ENCODE measurements around the gene COL8A2. TPM values are rescaled to one million over a fixed set of nuclear protein-coding genes. Genes with fewer than 3 reads are reported as not detected.
A peak's percentile ranks its signal among the peaks of the same experiment; 100 is the strongest.

COL8A2 gene
- total RNA-seq, 1 donor from 2014 or later: 1.2 TPM

DNA sequence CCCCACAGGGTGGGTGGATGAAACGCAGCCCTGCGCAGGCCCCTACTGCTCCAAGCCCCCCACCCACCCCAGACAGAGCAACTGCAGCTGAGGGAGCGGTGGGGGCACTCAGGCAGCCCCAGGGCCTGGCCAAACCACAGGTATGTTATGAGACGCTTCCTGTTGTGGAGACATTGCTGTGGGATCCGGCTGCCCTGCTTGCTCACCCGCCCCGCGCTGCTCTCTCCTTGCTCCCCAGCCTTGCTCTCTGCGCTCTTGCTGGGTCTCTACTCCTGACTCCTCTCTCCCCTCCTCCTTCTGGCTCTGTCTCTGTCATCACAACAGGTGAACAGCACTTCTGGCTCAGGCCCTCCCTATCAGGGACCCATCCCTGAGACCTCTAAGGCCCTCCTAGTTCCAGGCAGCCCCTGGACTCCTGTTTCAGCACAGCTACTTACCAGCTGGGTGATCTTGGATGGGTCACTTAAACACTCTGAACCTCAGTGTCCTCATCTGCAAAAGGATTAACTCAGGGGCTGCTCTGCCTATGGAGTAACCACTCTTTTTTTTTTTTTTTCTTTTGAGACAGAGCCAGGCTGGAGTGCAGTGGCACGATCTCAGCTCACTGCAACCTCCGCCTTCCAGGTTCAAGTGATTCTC, 15.9 kb downstream of the COL8A2 start:
- TF ChIP-seq, protein P1, sequence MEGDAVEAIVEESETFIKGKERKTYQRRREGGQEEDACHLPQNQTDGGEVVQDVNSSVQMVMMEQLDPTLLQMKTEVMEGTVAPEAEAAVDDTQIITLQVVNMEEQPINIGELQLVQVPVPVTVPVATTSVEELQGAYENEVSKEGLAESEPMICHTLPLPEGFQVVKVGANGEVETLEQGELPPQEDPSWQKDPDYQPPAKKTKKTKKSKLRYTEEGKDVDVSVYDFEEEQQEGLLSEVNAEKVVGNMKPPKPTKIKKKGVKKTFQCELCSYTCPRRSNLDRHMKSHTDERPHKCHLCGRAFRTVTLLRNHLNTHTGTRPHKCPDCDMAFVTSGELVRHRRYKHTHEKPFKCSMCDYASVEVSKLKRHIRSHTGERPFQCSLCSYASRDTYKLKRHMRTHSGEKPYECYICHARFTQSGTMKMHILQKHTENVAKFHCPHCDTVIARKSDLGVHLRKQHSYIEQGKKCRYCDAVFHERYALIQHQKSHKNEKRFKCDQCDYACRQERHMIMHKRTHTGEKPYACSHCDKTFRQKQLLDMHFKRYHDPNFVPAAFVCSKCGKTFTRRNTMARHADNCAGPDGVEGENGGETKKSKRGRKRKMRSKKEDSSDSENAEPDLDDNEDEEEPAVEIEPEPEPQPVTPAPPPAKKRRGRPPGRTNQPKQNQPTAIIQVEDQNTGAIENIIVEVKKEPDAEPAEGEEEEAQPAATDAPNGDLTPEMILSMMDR (IDR thresholded peaks at IDR 0.05; ENCODE audit: insufficient read depth, low read length, poor library complexity, severe bottlenecking): no peak
- DNase-seq (ENCODE audit: low read depth): peak; percentile 61
- H3K27me3 ChIP-seq (ENCODE audit: control insufficient read depth, insufficient read depth, low read length): no peaks in the 10 kb centered on the region
- no peaks in the 10 kb centered on the region for H3K36me3 ChIP-seq (ENCODE audit: control insufficient read depth, insufficient read depth, low read length)
- no peak overlapping the region for H3K4me3 ChIP-seq (ENCODE audit: low read depth, low read length)

DNA sequence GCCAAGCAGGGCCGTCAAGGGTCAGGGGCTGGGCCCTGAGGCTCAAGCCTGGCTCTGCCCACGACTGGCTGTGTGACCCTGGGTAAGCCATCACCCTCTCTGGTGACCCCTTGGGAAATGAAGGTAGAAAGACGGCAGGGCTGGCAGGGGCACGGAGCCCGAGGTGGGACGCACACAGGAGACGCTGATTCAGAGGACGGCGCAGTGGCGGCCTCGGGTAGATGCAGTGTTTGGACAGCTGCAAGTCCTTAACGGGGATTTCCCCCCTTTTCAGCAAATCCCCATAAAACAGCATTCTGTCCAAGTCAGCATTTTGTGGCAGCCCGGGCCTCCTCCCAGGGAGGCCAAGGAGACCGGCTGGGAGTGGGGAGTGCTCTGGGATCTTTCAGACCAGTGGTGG, 16.7 kb downstream of the COL8A2 start:
- DNase-seq (ENCODE audit: low read depth): no peak
- Histone ChIP-seq H3K27me3 (ENCODE audit: control insufficient read depth, insufficient read depth, low read length) (no peaks in the 10 kb centered on the region), H3K4me3 (ENCODE audit: low read depth, low read length) (no peak overlapping the region), H3K36me3 (ENCODE audit: control insufficient read depth, insufficient read depth, low read length) (no peaks in the 10 kb centered on the region)
- TF ChIP-seq, protein P1 (IDR thresholded peaks at IDR 0.05; ENCODE audit: insufficient read depth, low read length, poor library complexity, severe bottlenecking): no peak

DNA sequence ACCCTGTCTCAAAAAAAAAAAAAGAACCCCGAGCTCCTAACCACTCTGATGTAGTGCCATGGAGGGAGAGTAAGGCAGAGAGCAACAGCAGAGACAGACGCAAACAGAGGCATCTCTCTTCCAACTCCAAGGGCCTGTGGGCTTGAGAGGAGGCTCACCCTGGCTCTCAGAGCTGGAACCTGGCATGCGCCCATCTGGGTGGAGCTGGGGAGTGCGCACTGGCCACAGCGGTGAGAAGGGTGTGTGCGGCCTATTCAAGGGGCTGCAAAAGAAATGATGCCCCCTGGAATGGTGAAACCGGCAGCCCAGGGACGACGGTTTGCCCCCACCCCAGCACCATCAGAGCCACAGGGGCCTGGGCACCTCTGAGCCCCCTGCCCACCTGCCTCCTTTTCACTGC, 17.6 kb downstream of the COL8A2 start:
- DNase-seq (ENCODE audit: low read depth): no peak
- H3K4me3 ChIP-seq (ENCODE audit: low read depth, low read length): no peak overlapping the region
- TF ChIP-seq, protein P1 (IDR thresholded peaks at IDR 0.05; ENCODE audit: insufficient read depth, low read length, poor library complexity, severe bottlenecking): no peak
- H3K27me3 ChIP-seq (ENCODE audit: control insufficient read depth, insufficient read depth, low read length): no peaks in the 10 kb centered on the region
- H3K36me3 ChIP-seq (ENCODE audit: control insufficient read depth, insufficient read depth, low read length): no peaks in the 10 kb centered on the region

DNA sequence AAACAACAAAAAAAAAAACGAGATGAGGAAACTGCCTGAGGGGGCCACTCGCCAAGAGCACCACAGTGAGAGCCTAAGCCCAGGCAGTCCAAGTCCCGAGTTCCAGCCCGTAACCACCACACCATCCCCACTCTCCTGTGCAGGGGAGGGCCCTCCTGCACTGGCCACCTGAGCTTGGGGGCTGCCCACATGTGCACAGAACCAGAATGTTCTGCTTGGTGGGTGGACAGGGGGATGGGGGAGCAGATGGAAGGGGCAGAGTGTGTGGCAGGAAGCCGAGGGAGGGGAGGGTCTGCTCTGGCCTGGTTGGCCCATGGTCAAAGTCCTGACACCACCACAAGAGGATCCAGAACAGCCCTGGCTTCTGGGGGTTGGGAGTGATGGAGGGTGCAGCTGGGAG, 18.8 kb downstream of the COL8A2 start:
- Histone ChIP-seq H3K36me3 (ENCODE audit: control insufficient read depth, insufficient read depth, low read length) (no peaks in the 10 kb centered on the region), H3K4me3 (ENCODE audit: low read depth, low read length) (no peak overlapping the region), H3K27me3 (ENCODE audit: control insufficient read depth, insufficient read depth, low read length) (no peaks in the 10 kb centered on the region)
- no peak for DNase-seq (ENCODE audit: low read depth)
- TF ChIP-seq, protein P1 (IDR thresholded peaks at IDR 0.05; ENCODE audit: insufficient read depth, low read length, poor library complexity, severe bottlenecking): no peak

DNA sequence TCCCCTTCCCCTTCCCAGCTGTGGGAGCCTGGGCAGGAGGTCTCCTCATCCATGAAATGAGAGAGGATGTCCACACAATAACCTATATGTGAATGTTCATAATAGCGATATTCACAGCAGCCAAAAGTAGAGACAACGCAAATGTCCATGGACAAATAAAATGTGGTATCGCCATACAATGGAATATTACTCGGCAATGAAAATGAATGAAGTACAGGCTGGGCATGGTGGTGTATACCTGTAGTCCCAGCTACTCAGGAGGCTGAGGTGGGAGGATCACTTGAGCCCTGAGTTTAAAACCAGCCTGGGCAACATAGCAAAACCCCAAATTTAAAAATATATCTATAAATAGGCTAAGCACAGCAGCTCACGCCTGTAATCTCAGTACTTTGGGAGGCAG, 23.5 kb downstream of the COL8A2 start:
- Histone ChIP-seq H3K4me3 (ENCODE audit: low read depth, low read length) (no peak overlapping the region), H3K27me3 (ENCODE audit: control insufficient read depth, insufficient read depth, low read length) (no peaks in the 10 kb centered on the region), H3K36me3 (ENCODE audit: control insufficient read depth, insufficient read depth, low read length) (peaks cover 2% of the 10 kb centered on the region)
- TF ChIP-seq, protein P1 (IDR thresholded peaks at IDR 0.05; ENCODE audit: insufficient read depth, low read length, poor library complexity, severe bottlenecking): no peak
- DNase-seq (ENCODE audit: low read depth): no peak

DNA sequence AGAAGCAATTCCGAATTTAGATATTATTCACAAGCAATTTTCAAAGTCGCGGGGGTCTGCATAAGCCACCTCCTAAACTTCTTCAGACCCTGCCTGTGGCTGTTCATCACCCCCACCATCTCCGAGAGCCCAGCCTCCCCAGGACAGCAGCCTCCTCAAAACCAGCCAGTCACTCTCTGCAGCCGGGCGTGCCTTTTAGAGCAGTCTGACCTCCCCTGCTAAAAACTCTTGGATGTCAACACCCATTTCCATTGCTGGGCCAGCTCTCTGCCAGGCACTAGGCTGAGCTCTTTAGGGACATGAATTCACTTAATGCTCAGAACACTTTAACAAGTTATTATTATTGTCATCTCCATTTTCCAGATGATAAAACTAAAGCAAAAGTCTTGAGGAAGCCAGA, 24.6 kb downstream of the COL8A2 start:
- TF ChIP-seq, protein P1 (IDR thresholded peaks at IDR 0.05; ENCODE audit: insufficient read depth, low read length, poor library complexity, severe bottlenecking): no peak
- no peak for DNase-seq (ENCODE audit: low read depth)
- no peak overlapping the region for H3K4me3 ChIP-seq (ENCODE audit: low read depth, low read length)
- H3K36me3 ChIP-seq (ENCODE audit: control insufficient read depth, insufficient read depth, low read length): peaks cover 3% of the 10 kb centered on the region
- no peaks in the 10 kb centered on the region for H3K27me3 ChIP-seq (ENCODE audit: control insufficient read depth, insufficient read depth, low read length)

Data from kidney epithelial cell (primary cell).